Hepatocyte (in vitro differentiated cells): ENCODE measurements around the gene SLPI.

ENCODE experiments used
- EZH2phosphoT487 ChIP-seq: fragments of 200-600 bp; sonication (generic); IDR thresholded peaks from one replicate; pipeline ENCODE4 v1.6.1; 2018; ENCODE audit warnings: antibody characterized with exemption, mild to moderate bottlenecking, low read depth, moderate library complexity; ENCODE audit not compliant: unreplicated experiment, severe bottlenecking
- TF ChIP-seq, protein P1 (sequence below): fragments of 200-600 bp; sonication (generic); IDR thresholded peaks from 2 replicates; pipeline ENCODE4 v1.5.1; 2016; ENCODE audit warnings: antibody characterized with exemption, mild to moderate bottlenecking; ENCODE audit not compliant: poor library complexity

DNA sequence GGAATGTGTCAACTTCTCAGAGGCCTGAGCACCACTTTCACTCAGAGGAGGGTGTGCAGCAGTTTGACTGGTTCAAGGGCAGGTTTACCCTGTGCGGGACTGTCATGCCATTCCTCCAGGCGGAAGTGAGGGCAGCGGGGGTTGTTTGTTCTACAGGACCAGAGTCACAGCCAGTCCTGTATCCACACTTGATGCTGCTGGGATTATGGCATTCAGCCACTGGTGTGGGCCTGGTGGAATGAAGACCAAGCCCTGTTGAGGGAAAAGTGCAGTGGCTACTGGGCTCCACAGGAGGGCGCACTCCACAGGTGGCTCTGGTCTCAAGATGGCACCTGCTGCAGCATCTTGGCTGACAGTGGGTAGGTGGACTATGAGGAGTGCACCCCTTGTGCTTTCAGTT lies 18.4 kb downstream of the SLPI start:
- TF ChIP-seq, protein P1, sequence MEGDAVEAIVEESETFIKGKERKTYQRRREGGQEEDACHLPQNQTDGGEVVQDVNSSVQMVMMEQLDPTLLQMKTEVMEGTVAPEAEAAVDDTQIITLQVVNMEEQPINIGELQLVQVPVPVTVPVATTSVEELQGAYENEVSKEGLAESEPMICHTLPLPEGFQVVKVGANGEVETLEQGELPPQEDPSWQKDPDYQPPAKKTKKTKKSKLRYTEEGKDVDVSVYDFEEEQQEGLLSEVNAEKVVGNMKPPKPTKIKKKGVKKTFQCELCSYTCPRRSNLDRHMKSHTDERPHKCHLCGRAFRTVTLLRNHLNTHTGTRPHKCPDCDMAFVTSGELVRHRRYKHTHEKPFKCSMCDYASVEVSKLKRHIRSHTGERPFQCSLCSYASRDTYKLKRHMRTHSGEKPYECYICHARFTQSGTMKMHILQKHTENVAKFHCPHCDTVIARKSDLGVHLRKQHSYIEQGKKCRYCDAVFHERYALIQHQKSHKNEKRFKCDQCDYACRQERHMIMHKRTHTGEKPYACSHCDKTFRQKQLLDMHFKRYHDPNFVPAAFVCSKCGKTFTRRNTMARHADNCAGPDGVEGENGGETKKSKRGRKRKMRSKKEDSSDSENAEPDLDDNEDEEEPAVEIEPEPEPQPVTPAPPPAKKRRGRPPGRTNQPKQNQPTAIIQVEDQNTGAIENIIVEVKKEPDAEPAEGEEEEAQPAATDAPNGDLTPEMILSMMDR = peak; percentile 14
- no peak for TF ChIP-seq EZH2phosphoT487
